ENCODE measurements around the gene NOXA1.
A peak's percentile ranks its signal among the peaks of the same experiment; 100 is the strongest.
"Not testable (repeated sequence)": the region's sequence is repeated elsewhere in the genome, so short reads cannot be mapped to it uniquely, and the experiment has no call there.

The NOXA1 gene

DNA sequence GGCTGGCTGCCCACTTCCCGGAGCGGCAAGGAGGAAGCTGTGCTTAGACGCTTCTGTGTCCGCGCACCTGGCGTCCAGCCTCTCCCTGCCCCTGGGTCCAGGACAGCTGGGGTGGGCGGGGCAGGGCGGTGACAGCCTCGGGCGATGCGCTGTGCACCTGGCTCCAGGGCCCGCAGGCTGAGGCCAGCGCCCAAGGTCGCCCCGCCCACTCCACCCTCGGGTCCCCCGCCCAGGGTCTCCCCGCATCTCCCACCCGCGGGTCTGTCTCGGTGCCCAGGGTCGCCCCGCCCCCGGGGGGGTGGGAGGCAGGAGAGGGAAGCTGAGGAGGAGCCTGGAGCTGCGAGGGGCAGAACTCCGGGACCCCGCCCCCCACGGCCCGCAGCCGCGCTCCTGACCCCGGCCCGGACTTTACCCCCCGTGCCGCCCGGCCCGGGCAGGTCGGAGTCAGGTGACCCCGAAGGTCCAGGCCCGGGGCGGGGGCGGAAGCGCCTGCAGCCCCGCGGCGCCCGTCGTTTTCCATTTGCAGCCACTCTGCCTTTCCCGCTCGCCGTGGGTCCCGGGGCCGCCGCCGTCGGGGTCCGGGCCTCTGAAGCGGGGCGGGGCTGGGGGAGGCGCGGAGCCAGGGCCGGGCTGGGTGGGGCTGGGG is 18.2 kb downstream of the NOXA1 start, which contains the start of gene ENTPD8:
Gene ENTPD8 (minus strand): TSS at position 69 of the 646 bp plus-strand sequence. CDS start 3,072 bp downstream, outside the sequence.
- DNase-seq = peak; percentile 38

- DNase-seq = no peak
Measured at GRCh38 chr9:137441935-137442321, 18.7 kb downstream of the NOXA1 start.

GRCh38 chr9:137444106-137444790 is 21.1 kb downstream of the NOXA1 start:
- no peak for DNase-seq

GRCh38 chr9:137445275-137445807 is 22.1 kb downstream of the NOXA1 start:
- DNase-seq = peak; percentile 92

GRCh38 chr9:137445930-137446431 is 22.8 kb downstream of the NOXA1 start:
- no peak for DNase-seq

- DNase-seq = no peak
Measured at GRCh38 chr9:137446851-137447471, 23.8 kb downstream of the NOXA1 start.

DNA sequence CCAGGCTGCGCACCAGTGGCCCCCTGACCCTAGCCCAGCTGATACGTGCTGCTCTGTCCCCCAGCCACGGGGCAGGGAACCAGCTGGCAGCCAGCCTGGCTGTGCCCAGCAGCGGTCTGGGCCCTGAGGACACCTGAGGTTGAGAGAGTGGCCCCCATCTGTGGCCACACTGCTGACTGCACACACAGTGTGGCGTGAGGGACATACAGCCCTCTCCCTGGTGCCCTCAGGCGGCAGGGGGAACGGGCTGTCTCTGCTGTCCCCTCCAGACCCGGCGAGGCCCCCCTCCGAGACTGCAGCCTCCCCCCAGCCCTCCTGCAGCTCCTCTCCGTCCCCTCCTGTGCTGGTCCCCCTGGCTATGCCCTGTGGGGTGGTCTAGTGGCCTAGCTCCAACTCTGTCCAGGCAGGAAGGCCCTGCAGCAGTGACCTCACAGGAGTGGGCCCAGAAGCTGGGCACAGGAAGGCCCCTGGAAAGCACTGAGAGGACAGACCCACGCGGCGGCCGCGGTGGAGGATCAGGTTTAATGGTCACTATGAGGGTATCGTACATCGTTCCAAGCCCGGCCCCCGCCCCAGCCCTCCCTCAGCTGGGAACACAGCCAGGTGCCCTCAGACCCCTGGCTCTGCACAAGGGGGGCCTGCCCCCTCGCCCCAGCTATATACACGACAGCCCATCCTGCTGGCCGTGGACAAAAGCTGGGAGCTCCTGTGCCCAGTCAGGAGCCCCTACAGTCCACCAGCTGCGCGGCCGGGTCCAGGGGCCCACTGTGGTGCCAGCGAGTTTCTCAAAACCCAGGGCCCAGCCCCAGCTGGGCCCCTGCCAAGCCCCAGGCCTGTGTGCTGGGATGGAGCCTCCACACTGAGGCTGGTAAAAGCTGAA is 24.8 kb downstream of the NOXA1 start:
- no peak for DNase-seq

- DNase-seq = no peak
Measured at GRCh38 chr9:137448602-137448962, 25.4 kb downstream of the NOXA1 start.

- DNase-seq = no peak
Measured at GRCh38 chr9:137449081-137449844, 26.1 kb downstream of the NOXA1 start.

DNA sequence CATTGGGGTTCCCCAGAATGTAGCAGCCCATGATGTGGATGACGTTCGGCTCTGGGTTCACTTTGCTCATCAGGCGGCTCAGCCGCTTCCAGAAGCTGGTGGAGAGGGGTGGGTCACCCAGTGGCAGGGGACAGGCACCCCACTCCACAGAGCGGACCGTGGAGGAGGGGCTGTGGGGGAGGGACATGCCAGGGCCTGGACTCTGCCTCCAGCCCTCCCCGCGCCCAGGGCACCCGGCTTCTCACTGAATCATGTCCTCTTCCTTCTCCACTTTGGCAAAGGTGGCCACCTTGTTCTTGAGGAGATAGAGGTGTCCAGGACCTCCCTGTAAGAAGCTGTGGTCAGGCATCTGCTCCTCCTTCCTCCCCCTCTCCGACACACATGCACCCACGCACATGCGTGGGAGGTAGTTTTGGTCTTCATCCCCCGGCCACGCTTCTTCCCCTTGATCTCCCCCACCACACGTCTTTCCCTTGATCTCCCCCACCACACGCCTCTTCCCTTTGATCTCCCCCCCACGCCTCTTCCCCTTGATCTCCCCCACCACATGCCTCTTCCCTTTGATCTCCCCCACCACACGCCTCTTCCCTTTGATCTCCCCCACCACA is 26.8 kb downstream of the NOXA1 start:
- peak; percentile 73 for DNase-seq

DNA sequence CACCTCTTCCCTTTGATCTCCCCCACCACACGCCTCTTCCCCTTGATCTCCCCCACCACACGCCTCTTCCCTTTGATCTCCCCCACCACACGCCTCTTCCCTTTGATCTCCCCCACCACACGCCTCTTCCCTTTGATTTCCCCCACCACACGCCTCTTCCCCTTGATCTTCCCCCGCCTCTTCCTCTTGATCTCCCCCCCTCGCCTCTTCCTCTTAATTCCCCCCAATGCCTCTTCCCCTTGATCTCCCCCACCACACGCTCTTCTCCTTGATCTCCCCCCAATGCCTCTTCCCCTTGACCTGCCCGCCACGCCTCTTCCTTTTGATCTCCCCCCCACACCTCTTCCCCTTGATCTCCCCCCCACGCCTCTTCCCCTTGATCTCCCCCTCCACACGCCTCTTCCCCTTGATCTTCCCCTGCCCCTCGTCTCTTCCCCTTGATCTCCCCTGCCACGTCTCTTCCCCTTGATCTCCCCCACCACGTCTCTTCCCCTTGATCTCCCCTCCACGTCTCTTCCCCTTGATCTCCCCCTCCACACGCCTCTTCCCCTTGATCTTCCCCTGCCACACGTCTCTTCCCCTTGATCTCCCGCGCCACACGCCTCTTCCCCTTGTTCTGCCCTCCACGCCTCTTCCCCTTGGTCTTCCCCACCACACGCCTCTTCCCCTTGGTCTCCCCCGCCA is 27.5 kb downstream of the NOXA1 start:
- DNase-seq = peak; percentile 56

GRCh38 chr9:137451264-137452005 is 28.2 kb downstream of the NOXA1 start:
- DNase-seq = not testable (repeated sequence)

GRCh38 chr9:137452006-137452760 is 29.0 kb downstream of the NOXA1 start:
- peak; percentile 45 for DNase-seq

DNA sequence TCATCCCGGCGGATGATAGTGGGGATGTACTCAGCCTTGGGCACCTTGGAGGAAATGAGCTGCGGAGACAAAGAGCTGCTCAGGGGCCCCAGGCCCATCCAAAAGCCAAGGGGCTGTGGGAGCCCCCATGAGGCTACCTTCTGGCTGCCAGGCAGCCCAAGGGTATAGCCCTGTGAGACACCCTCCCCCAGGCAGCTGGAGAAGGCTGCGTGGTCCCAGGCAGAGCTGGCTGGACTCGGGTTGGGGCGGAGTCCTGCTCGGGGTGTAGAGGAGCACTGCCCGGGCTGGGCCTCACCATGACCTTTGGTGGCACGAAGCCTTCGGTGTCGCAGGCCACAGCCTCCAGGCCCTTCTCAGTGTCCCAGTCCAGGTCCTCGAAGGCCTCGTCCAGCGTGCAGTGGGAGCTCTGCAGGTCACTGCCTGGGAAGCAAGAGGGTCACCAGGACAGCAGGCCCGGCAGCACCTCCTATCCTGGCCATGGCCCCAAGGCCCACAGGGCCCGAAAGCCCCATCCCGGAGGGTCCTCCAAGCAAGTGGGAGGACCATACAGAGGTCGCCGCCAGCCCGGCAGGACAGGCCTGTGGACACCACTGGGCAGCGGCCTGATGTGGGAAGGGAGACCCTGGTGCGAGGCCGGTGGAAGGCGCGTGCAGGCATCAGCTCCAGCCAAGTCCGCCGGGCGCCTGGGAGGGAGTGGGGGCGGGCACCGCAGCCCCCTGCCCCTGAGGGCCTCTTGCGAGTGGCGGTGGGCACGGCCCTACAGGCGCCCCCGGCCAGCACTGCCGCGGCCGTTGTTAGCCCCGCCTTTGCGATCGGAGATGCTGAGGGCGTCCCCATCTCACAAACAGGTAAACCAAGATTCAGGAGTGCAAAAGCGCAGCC is 29.8 kb downstream of the NOXA1 start:
- DNase-seq = no peak

- peak; percentile 92 for DNase-seq
Measured at GRCh38 chr9:137453643-137454081, 30.5 kb downstream of the NOXA1 start.

GRCh38 chr9:137454145-137454596 is 31.0 kb downstream of the NOXA1 start:
- DNase-seq = peak; percentile 74

- DNase-seq = no peak
Measured at GRCh38 chr9:137454597-137455358, 31.6 kb downstream of the NOXA1 start.
